Fibroblast of lung (primary cell): ENCODE results near the gene TRIM37.
"Not testable (repeated sequence)": the region's sequence is repeated elsewhere in the genome, so short reads cannot be mapped to it uniquely, and the experiment has no call there.

Source experiments
- CTCF ChIP-seq, 2 donors: IDR thresholded peaks in 1 of 2; conservative IDR thresholded peaks in 1 of 2; 1 replicate in 1 of 2; 2 replicates in 1 of 2; pipeline ENCODE4 v1.5.1; 2011 to 2012; ENCODE audit warnings: low read length in 2 of 2, control low read depth in 1 of 2, inconsistent platforms in 1 of 2, low read depth in 1 of 2, mild to moderate bottlenecking in 1 of 2
- EZH2 ChIP-seq: IDR thresholded peaks from 2 replicates; pipeline ENCODE4 v1.5.1; 2012; ENCODE audit warnings: low read length, control low read depth, mild to moderate bottlenecking; ENCODE audit errors: missing control alignments

DNA sequence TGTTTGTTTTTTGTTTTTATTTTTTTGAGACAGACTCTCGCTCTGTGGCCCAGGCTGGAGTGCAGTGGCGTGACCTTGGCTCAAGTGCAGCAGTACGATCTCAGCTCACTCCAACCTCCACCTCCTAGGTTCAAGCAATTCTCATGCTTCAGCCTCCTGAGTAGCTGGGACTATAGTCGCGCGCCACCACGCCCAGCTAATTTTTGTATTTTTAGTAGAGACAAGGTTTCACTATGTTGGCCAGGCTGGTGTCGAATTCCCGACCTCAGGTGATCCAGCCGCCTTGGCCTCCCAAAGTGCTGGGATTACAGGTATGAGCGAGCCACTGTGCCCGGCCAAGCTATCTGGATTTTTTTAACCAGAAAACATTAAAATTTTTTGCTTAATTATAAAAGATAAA, 16.1 kb downstream of the TRIM37 start:
- TF ChIP-seq EZH2; CTCF (conservative IDR thresholded peaks at IDR 0.05 in 1 of 2, IDR thresholded peaks at IDR 0.05 in 1 of 2; ENCODE audit: low read depth in 1 of 2, low read length in 2 of 2): not testable (repeated sequence)
